Pancreas (tissue), 10 donors: ENCODE results near the gene DOCK4. TPM values are rescaled to one million over a fixed set of nuclear protein-coding genes. Genes with fewer than 3 reads are reported as not detected.

Source experiments
- ATAC-seq, 4 donors: fragments of 200-7000 bp; cut with Tn5 transposase; one replicate each; pipeline versions ENCODE4 v1.8.0 to v1.9.1; 2020; ENCODE audit warnings: mild to moderate bottlenecking in 4 of 4, moderate library complexity in 4 of 4
- DNase-seq, 6 donors: peaks; one replicate each; pipeline ENCODE4 v3.0.0-alpha.2; 2020
- FAIRE-seq: peaks from 2 replicates; lab custom pipeline; 2012; peaks lifted over from hg19 to GRCh38; lab: Jason Lieb, UNC
- H3K27ac ChIP-seq, 4 donors: fragments of 200-600 bp; sonication (generic); 1 replicate in 3 of 4; 2 replicates in 1 of 4; pipeline versions ENCODE4 v1.5.0 to v1.8.0; 2020
- H3K27me3 ChIP-seq, 4 donors: fragments of 200-600 bp; one replicate each; pipeline ENCODE4 v1.8.0; 2021
- H3K36me3 ChIP-seq, 3 donors: fragments of 200-600 bp; sonication (generic) in 1 of 3; one replicate each; pipeline versions ENCODE4 v1.5.0 to v1.8.0; 2020 to 2021
- H3K4me1 ChIP-seq, 3 donors: fragments of 200-600 bp; one replicate each; pipeline ENCODE4 v1.8.0; 2021
- H3K4me3 ChIP-seq, 4 donors: fragments of 200-600 bp; sonication (generic) in 2 of 4; one replicate each; pipeline versions ENCODE4 v1.5.0 to v1.8.0; 2020 to 2021
- H3K9me3 ChIP-seq, 4 donors: fragments of 200-600 bp; one replicate each; pipeline ENCODE4 v1.8.0; 2021
- WGBS, 2 donors: extraction: QIAGEN DNeasy Blood & Tissue Kit; methylation state at CpG; one replicate each; pipeline ENCODE4 v1.1.7; 2013; 5-methylcytosine and 5-hydroxymethylcytosine counted together
- intact Hi-C, 3 donors: fragments of 100-400 bp; cut with DNase I; formaldehyde crosslinking; loops; one replicate each; pipeline versions ENCODE4 v1.11.1 to v1.14.2; 2022
- polyA plus RNA-seq, 2 donors: library from polyadenylated mRNA; stranded (reverse); fragments of 200-250 nt; gene quantifications; one replicate each; pipeline ENCODE4 v1.2.3, GENCODE V29; 2013
- total RNA-seq, 6 donors: library from RNA; stranded (reverse); fragmentation: NEBNext Ultra II Directional in 4 of 6; extraction: Animal tissue kit (Norgen Biotek cat#: 25700) in 4 of 6; gene quantifications; one replicate each; pipeline versions ENCODE4 v1.2.1 to v1.2.4, GENCODE V29; 2021 to 2023
- TF ChIP-seq, protein P1 (sequence below), 4 donors: fragments of 200-600 bp; sonication (generic) in 3 of 4; IDR thresholded peaks; one replicate each; pipeline versions ENCODE4 v1.5.0 to v1.8.0; 2021; ENCODE audit warnings: antibody characterized with exemption in 4 of 4
- donor health status: healthy with polysubstance abuse.
- donor health status: DM: no; HTN: no; CAD: no; lungs with moderate emphysema.
- donor health status: DM: no; HTN: no; CAD: no.
- donor health status: control.
- donor health status: control.
- donor health status: Bipolar disorder and iron deficiency.
- donor health status: DM: yes; HTN: yes; CAD: no.
- donor health status: DM: no; HTN: no; CAD: no.
- donor health status: DM: no; HTN: no; CAD: no.
- donor health status: DM: yes; HTN: yes; CAD: no.

The DOCK4 gene
- total and polyA plus RNA-seq, 8 donors, result 5.4 to 15.5 (median 6.1) TPM

DNA sequence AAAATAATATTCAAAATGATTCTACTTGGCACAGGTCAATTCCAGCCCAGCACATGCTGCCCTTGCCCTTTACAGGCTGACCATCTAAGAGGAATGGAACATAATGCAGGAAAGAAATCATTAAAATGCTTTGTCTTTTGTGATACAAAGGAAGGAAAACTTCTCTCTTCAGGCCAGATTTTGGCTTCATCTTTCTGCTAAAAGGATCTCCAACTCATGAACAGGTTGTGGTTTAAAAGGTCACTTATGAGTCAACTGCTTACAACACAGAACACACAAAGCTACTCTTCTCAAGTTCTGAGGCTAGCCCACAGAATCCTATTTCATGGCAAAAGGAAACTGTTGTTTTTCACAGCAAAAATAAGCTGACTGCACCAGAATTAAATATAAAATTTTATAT is 197.1 kb downstream of the DOCK4 start:
- intact Hi-C loops, result no loop called here
- Histone ChIP-seq H3K9me3 (no peaks in the 10 kb centered on the region), H3K4me1 (peaks cover 0 to 8% (median 0%) of the 10 kb centered on the region in 3 donors), H3K36me3 (no peaks in the 10 kb centered on the region), H3K27me3 (no peaks in the 10 kb centered on the region), H3K4me3 (no peak overlapping the region), H3K27ac (no peak overlapping the region)
- FAIRE-seq (no peak), ATAC-seq (no peak), DNase-seq (no peak)
- TF ChIP-seq, protein P1, sequence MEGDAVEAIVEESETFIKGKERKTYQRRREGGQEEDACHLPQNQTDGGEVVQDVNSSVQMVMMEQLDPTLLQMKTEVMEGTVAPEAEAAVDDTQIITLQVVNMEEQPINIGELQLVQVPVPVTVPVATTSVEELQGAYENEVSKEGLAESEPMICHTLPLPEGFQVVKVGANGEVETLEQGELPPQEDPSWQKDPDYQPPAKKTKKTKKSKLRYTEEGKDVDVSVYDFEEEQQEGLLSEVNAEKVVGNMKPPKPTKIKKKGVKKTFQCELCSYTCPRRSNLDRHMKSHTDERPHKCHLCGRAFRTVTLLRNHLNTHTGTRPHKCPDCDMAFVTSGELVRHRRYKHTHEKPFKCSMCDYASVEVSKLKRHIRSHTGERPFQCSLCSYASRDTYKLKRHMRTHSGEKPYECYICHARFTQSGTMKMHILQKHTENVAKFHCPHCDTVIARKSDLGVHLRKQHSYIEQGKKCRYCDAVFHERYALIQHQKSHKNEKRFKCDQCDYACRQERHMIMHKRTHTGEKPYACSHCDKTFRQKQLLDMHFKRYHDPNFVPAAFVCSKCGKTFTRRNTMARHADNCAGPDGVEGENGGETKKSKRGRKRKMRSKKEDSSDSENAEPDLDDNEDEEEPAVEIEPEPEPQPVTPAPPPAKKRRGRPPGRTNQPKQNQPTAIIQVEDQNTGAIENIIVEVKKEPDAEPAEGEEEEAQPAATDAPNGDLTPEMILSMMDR (IDR thresholded peaks at IDR 0.05), result no peak

DNA sequence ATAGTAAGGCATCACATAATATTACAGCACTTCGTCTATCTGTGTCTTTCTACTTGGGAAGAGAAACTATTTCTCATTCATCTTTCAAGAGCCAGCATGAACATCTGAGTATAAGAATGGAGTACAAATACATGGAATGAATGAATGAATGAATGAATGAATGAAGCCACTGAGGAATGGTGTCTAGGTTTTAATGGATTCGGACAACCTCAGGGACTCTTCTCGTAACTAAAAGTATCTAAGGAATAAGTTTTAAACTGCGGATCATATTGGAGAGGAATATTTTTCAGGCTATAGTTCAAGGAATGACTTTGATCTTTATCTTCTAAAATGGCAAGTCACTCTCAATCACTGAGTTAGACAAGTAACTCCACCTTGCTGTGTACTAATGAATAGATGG is 199.0 kb downstream of the DOCK4 start:
- Histone ChIP-seq H3K9me3 (no peaks in the 10 kb centered on the region), H3K36me3 (no peaks in the 10 kb centered on the region), H3K27me3 (no peaks in the 10 kb centered on the region), H3K4me3 (no peak overlapping the region), H3K27ac (no peak overlapping the region), H3K4me1 (peaks cover 0 to 4% (median 0%) of the 10 kb centered on the region in 3 donors)
- TF ChIP-seq, protein P1 (IDR thresholded peaks at IDR 0.05), result no peak
- ATAC-seq (no peak), DNase-seq (no peak), FAIRE-seq (no peak)
- 92 to 95% methylated on average over 4 of the region's 4 CpGs for WGBS, 2 donors
- intact Hi-C loops, result no loop called here

DNA sequence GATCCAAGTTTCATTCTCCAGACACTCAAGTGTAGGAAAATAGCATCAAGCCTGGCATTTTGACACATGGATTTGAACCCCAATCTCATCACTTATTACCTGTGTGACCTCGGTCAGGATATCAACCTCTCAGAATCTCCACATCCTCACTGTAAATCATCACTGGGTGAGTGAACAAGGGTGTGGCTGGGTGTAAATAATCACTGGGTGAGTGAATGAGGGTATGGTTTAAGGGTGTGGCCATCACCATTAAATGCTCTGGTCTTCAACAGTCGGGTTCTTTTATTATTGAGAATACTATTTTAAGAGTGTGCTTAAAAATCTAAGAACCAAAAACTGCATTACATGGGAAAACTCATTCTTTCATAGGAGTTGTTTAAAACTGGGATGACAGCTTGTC is 200.1 kb downstream of the DOCK4 start:
- Histone ChIP-seq H3K4me3 (no peak overlapping the region), H3K27ac (no peak overlapping the region), H3K36me3 (no peaks in the 10 kb centered on the region), H3K9me3 (no peaks in the 10 kb centered on the region), H3K4me1 (no peaks in the 10 kb centered on the region), H3K27me3 (no peaks in the 10 kb centered on the region)
- FAIRE-seq (no peak), ATAC-seq (no peak), DNase-seq (no peak)
- WGBS, 2 donors, result 89 to 91% methylated on average over 2 of the region's 2 CpGs
- TF ChIP-seq, protein P1 (IDR thresholded peaks at IDR 0.05), result no peak
- intact Hi-C loops, result no loop called here

DNA sequence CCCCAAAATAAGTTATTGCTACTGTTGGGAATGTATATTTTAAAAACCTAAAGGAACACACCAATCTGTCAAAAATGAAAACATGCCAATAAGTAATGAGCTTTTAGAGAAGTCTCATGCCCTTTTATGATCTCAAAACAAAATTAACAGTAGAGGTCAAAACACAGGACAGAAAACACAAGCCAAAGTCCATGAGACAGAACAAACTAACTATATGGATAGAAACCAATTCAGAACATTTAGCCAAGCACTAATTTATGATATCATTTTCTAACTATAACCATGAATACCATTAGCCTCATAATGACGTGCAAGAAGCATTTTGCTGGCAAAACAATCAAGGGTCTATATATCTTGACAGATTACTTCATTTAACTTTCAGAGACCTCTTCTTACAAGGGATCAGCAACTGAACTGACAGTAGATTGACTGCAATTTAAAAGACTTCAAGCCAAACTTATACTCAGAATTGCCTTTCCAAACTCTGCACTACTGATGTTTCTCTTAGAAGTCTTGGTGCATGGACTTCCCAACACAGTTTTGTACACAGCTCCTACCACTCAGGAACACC is 200.9 kb downstream of the DOCK4 start:
- Histone ChIP-seq H3K4me3 (no peak overlapping the region), H3K4me1 (no peaks in the 10 kb centered on the region), H3K36me3 (no peaks in the 10 kb centered on the region), H3K9me3 (no peaks in the 10 kb centered on the region), H3K27me3 (no peaks in the 10 kb centered on the region), H3K27ac (no peak overlapping the region)
- TF ChIP-seq, protein P1 (IDR thresholded peaks at IDR 0.05), result no peak
- FAIRE-seq, result no peak
- 30 to 35% methylated on average over 1 of the region's 1 CpG for WGBS, 2 donors
- DNase-seq, result no peak
- intact Hi-C loops, result no loop called here
- no peak for ATAC-seq

DNA sequence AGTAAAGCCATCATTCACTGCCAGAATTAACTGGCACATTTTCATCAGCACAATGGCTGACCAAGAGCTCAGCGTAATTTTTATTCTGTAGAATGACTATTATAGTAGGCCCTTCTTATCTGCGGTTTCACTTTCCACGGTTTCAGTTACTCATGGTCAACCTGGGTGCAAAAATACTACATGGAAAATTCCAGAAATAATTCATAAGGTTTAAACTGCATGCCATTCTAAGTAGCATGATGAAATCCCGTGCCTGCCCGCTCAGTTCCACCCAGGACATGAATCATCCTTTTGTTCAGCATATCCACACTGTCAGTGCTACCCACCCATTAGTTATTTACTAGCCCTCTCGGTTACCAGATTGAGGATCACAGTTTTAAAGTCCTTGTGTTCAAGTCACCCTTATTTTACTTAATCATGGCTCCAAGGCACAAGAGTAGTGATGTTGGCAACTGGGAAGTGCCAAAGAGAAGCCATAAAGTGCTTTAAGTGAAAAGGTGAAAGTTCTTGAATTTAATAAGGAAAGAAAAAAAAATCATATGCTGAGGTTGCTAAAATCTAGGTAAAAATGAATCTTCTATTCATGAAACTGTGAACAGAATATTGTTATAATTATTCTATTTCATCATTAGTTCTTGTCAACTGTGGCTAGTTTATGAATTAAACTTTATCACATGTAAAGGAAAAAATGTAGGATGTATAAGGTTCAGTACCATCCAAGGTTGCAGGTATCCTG is 204.9 kb downstream of the DOCK4 start:
- FAIRE-seq, result no peak
- DNase-seq, result no peak
- 91 to 97% methylated on average over 6 of the region's 6 CpGs for WGBS, 2 donors
- no peak overlapping the region for H3K4me3 ChIP-seq
- no peak for ATAC-seq
- TF ChIP-seq, protein P1 (IDR thresholded peaks at IDR 0.05), result no peak
- H3K36me3 ChIP-seq, result no peaks in the 10 kb centered on the region
- H3K4me1 ChIP-seq, result no peaks in the 10 kb centered on the region
- no peak overlapping the region for H3K27ac ChIP-seq
- no peaks in the 10 kb centered on the region for H3K9me3 ChIP-seq
- no peaks in the 10 kb centered on the region for H3K27me3 ChIP-seq
- intact Hi-C loops, result no loop called here
